HG02884 (cell line): Measurements from ENCODE around the gene CARD11.

Experiments
- ATAC-seq: cut with Tn5 transposase; IDR thresholded peaks from one replicate; pipeline ENCODE4 v1.9.1; 2021; ENCODE audit warnings: mild to moderate bottlenecking, moderate library complexity; ENCODE audit not compliant: unreplicated experiment

CARD11 gene

DNA sequence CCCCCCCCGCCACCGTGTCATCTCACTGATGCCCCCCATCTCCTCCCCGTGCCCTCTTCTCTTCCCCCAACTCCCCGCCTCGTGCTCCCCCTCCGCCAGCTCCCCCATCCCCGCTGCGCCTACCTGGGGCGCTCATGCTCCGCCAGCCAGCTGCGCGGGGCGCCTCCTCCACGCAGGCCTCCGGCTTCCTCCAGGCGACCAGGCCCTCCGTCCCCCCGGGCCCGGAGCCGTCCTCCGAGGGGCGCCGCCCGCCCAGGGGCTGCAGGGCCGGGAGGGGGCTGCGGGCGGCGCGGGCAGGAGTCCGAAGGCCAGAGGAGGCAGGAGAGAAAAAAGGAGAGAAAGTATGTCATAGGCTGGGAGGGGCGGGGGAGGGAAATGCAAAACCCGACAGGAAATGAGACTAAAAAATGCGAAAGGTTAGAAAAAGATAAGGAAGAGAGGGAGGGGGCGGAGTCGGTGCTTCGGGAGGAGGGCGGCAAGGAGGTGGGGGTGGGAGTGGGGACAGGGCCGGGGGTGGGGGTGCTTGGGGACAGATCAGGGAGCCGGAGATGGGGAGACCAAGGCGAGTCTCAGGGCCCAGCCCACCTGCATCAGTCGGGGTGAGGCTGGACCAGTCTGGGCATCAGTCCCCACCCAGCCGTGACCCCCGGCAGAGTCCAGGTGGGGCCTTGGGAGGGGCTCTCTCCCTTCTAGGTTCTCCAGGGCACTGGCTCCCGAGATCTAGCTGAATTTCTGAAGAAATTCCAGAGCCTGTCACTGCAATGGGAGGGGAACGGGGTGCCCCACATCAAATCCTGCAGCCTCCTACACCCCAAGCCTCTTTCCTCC, at the start of gene CARD11:
Gene CARD11, minus strand, starts transcription at position 324 of the 828 bp plus-strand sequence. CDS start 85,361 bp downstream, outside the sequence.
- no peak for ATAC-seq

DNA sequence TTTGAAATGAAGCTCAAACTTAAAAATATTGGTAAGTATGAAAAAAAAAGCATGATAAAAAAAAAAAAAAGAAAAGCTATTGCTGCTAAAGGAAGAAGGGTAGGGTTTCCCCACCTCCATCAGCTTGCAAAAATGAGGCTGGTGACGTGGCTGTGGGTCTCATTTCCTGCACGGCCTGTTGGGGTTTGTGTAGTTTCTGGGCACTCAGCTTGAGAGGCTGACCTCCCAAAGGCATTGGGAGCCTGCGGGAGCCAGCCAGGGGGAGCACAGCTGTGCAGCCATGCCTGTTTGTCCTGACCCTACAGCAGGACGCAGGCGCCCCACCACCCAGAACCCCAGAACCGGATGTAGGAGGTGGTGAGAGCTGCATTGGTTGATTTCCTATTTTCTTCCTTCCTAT, 48.8 kb upstream of the CARD11 start:
- ATAC-seq = peak; percentile 68

GRCh38 chr7:3091631-3092030, 48.0 kb upstream of the CARD11 start:
- ATAC-seq = no peak

- no peak for ATAC-seq
Measured at GRCh38 chr7:3089493-3089892, 45.8 kb upstream of the CARD11 start.

DNA sequence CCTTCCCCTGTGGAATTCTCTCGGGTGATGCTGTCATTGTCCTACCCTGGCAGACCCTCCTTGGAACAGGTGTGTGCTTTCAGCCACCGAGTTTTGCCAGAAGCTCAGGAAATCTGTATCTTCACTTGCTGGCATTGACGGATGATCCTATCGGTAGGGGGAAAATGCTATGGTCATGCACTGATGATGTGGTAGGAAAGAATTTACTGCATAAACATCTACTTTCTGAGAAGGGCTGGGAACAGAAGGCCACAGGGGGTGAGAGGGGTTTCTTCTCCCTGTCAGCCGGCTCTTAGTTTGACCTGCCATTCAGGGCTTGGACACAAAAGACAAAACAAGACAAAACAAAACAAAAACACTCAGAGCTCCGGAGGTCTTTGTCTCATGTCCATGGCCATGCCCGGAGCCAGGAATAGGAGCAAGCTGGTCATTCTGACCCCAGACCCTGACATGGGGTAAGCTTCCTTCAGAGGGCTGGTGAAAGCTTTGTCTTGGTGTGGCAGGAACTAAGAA, 43.6 kb upstream of the CARD11 start:
- ATAC-seq = no peak

DNA sequence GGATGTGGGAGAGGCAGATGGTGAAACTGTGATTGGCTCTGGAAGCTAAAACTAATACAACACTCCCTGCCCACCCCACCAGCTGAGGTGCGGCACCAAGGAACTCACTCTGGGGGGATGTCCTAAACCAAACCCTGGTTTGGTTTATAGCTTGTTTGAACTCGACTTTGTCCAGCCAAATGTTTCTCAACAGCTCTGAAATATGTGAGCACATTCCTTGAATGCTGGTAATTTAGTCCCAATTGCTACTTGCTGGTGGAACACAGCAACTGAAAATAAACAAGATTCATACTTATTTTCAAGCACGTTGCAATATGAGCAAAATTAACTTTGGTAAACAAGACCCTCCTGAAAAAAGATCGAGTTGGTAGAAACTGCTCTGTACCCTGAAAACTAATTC, 39.7 kb upstream of the CARD11 start:
- no peak for ATAC-seq

- no peak for ATAC-seq
Measured at GRCh38 chr7:3082831-3083230, 39.2 kb upstream of the CARD11 start.

- ATAC-seq = no peak
Measured at GRCh38 chr7:3082386-3082785, 38.7 kb upstream of the CARD11 start.

GRCh38 chr7:3080106-3080505, 36.4 kb upstream of the CARD11 start:
- ATAC-seq = no peak

DNA sequence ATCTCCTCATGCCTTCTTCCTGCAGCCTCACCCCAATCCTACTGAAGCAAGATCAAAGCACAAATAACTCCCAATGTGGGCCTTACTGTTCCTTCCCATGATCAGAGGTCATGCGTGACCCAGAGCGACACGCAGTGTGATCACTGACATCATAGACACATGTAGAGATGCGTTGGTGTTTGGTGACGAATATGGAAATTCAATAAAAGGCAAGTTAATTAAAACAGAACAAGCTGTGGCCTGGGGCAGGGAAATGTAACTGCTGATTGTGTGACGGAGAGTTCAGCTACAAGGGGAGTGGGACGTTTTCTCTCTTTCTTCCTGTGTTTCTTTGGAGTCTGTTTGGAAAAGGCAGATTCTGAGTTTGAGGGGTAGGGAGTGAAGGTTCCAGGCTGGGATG, 34.8 kb upstream of the CARD11 start:
- ATAC-seq = no peak

GRCh38 chr7:3076700-3077099, 33.0 kb upstream of the CARD11 start:
- ATAC-seq = no peak

DNA sequence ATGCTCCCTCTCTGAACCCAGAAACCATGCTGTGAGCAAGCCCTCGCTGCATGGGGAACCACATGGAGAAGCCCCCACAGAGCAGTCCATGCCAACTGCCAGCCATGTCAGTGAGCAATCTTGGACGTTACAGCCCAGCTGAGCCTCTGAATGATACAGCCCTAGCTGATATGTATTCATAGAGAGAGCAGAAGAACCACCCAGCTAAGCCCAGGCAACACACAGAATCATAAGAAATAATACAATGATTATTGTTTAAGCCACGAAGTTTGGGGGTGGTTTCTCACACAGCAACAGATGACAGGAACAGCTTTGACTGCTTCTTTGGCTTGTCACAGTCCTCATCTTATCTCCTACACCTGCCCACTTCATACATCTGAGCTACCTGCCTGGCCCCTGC, 32.5 kb upstream of the CARD11 start:
- ATAC-seq = no peak

DNA sequence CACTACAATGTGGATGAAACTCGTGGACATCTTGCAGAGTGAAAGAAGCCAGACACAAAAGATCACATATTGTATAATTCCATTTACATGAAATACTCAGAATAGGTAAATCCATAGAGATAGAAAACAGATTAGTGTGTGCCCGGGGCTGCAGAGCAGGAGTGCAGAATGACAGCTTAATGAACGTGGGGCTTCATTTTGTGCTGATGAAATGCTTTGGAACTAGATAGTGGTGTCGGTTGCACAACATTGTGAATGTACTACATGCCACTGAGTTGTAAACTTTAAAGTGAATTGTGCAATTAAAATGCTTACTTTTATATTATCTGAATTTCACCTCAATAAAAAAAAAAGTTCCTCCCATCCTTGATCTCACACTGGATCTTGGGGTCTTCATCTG, 31.8 kb upstream of the CARD11 start:
- no peak for ATAC-seq

GRCh38 chr7:3074459-3074821, 30.8 kb upstream of the CARD11 start:
- ATAC-seq = no peak

DNA sequence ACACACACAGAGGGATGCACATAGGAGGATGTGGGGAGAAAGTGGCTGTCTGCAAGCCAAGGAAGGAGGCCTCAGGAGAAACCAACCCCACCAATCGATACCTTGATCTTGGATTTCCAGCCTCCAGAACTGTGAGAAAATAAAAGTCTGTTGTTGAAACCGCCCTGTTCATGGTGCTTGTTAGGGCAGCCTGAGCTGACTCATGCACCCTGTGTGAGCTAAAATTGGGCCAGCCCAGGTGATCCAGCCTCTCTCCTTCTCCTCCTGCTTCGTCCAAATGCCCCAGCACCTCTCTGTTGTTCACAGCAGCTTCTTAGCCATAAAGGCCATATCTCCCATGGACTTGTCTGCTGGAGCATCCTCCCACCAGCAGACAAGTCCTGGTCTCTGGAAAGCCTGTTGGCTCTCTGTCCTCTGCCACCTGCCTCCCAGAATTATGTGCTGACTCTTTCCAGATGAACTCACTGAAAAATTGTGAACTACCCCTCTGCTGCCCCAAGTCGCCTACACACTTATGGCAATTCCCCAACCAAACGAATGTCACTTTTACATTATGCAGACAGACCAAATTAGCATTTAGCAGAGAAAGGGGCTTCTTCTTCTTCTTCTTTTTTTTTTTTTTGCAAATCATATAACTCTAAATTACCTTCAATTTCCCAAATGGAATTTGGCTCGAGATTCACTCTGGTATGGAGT, 30.2 kb upstream of the CARD11 start:
- no peak for ATAC-seq

DNA sequence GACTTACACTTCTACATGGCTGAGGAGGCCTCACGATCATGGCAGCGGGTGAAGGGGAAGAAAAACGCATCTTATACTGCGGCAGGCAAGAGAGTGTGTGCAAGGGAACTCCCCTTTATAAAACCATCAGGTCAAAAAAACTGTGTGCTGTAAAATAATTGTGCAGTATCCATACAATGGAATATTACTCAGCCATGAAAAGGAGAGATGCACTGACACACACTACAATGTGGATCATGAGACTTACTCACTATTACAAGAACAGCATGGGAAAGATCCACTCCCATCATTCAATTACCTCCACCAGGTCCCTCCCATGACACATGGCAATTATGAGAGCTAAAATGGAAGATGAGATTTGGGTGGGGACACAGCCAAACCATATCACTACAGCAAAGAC, 27.2 kb upstream of the CARD11 start:
- ATAC-seq = no peak

DNA sequence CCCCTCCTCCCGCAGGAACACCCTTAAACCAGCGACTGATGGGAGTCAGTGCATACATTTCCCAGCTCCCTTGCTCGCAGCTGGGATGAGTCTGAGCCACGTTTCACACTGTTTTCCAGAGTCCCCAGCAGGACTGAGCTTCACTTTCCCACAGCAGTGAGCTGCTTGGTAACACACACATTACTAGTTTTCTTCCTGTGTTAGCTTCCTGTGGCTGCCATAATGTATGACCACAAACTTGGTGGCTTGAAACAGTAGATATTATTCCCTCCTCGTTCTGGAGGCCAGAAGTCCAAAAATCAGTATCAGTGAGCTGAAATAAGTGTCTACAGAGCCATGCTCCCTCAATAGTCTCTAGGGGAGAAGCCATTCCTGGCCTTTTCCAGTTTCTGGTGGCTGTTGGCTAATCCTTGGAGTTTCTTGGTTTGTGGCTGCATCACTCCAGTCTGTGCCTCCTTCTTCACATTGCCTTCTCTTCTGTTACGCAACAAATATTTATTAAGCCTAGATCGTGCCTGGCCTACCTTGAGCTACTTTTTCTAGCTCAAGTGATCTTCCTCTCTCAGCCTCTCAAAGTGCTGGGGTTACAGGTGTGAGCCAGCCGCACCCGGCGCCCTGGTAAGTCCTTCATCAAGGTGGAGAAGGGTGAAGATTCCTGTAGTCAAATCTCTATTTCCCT, 26.2 kb upstream of the CARD11 start:
- ATAC-seq = no peak

GRCh38 chr7:3068530-3068929, 24.9 kb upstream of the CARD11 start:
- peak; percentile 43 for ATAC-seq

- ATAC-seq = no peak
Measured at GRCh38 chr7:3067606-3068380, 24.1 kb upstream of the CARD11 start.

DNA sequence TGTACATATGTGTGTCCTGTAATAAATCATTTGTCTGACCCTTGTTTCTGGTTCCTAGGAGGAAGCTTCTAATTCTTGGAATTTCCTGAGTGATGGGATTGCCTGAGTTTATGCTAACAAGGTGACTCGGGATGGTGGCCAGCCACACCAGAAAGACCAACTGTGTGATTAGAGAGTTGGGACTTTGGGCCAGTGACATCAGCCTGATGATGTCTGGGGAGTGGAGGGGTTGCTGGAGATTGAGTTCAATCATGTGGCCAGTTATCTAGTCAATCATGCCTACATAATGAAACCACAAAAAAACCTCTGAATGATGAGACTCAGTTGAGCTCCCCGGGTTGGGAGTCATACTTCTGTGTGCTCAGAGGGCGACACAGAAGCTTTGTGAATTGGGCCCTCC, 23.5 kb upstream of the CARD11 start:
- no peak for ATAC-seq

DNA sequence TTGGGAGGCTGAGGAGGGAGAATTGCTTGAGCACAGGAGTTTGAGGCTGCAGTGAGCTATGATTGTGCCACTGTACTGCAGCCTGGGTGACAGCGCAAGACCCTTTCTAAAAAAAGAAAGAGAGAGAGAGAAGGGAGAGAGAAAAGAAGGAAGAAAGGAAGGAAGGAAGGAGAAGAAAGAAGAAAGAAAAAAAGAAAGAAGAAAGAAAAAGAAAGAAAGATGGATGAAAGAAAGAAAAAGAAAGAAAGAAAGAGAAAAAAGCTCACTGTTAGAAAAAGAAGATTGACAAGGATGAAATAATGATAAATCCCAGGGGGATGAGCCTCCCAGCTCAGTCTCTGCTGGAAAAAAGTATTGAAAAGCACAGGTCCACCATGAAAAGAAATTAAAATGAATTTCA, 22.8 kb upstream of the CARD11 start:
- ATAC-seq = no peak
